Right renal pelvis (tissue), 4 donors: ENCODE results near the gene RAE1. TPM values are rescaled to one million over a fixed set of nuclear protein-coding genes. Genes with fewer than 3 reads are reported as not detected.

Experiments used
- DNase-seq, 4 donors: peaks; one replicate each; pipeline ENCODE4 v3.0.0-alpha.2; 2013; ENCODE audit warnings: low read depth in 4 of 4, low spot score in 3 of 4, missing footprints in 1 of 4
- polyA plus RNA-seq, 4 donors: library from polyadenylated mRNA; unstranded; fragments of 120-200 nt; gene quantifications; one replicate each; pipeline ENCODE4 v1.2.1, GENCODE V29; 2013; ENCODE audit not compliant: insufficient read length in 4 of 4

Gene RAE1
- polyA plus RNA-seq, 4 donors, result 57.4 to 64.1 (median 59.5) TPM

DNA sequence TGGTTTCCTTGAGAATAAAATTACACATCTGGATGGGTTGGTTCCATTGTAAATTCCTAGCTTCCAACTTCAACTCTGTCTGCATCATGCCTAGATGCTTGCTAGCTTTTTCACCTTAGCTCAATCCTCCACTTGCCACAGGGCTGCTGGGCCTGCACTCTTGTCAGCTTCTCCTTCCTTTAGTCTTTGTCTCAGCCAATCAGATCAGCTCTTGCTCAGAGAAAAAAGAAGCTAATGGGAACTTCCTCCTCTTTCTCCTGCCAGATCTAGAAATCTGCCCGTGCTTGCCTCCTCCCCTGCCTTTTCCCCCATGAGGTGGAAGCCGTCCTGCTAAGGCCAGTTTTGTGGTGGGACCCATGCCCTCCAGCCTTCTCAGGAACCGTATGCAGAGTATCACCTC, 18.5 kb downstream of the RAE1 start:
- no peak for DNase-seq

DNA sequence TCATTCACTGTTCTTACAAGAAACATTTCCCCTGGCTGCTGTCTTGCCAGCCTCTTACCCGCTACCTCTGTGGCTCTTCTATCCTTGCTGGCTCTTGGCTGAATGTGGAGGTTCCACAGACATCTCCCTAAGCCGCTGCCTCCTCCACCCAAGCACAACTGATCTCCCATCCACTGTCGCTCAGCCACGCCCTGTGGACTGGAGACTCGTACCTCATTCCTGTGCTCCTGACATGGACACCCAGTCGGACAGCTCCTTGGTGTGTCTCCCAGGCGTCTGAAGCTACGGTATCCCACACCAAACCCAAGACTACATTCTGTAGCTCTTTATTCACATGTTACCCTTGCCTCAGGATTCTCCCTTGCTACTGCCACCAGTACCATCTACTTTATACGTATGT, 19.3 kb downstream of the RAE1 start:
- no peak for DNase-seq

DNA sequence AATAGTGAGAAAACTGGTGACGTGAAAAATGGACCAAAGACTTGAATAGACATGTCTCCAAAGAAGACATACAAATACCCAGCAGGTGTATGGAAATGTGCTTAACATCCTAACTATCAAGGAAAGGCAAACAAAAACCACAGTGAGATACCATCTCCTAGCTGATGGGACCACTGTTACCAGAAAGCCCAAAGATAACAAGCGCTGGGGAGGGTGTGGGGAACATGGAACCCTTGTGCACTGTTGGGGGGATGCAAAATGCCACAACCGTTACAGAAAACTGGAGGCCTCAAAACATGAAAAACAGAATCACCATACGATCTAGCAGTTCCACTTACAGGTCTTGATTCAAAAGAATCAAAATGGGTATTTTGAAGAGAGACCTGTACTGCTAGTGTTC, 20.3 kb downstream of the RAE1 start:
- DNase-seq, result no peak

DNA sequence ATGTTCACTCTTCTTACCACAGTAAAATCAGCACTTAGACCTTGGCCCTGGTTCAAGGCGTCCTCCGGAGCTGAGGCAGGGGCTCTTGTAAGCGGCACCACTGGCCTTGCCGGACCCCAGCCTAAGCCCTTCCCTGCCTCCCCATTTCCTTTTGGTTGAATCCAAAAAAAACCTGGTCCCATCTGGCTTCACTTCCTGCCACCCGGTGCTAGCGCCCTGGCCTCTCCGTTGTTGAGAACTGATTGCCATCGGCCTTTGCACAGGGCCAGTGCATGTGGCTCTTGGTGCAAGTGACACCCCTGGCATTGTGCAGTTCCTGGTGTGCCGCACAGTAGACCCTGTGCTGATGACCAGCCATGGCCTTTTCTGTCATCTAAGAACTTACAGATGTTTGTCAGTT, 21.1 kb downstream of the RAE1 start:
- DNase-seq, result no peak

DNA sequence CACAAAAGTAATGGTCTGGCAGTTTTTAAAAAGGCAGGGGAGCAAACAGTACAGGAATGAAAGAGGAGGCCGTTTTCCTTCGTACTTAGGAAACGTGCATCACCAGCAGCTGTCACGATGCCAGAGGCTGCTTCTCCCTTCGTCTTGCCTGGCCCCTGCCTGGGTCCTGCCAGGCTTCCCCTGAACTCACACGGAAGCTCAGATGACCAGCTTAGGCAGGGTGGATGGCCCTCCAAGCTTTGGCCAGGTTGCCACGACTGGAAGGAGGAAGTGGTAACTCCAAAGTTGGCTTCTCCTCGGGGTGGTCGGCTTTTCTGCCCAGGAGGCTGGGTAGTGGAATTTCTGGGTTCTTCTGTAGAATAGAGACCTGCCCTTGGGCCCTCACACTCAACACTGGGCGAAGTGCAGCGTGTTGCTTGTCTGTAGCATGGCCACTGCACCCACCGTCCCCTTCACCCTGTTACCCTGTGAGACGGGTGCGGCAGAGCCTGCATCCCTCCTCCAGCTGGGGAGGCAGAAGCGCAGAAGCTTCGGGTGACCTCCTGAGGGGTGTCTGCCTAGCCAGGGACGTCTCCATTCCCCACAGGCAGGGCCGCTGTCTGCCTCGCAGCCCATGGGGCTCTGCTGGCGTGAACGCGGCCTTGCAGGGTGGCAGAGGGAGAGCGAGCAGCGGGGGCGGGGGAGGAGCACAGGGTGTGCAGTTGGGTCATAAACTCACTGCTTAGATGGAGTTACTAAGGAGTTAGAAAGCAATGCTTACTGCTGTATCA, 21.7 kb downstream of the RAE1 start:
- DNase-seq, result no peak

- no peak for DNase-seq
Observed at GRCh38 chr20:57374343-57374930, 23.4 kb downstream of the RAE1 start.

DNA sequence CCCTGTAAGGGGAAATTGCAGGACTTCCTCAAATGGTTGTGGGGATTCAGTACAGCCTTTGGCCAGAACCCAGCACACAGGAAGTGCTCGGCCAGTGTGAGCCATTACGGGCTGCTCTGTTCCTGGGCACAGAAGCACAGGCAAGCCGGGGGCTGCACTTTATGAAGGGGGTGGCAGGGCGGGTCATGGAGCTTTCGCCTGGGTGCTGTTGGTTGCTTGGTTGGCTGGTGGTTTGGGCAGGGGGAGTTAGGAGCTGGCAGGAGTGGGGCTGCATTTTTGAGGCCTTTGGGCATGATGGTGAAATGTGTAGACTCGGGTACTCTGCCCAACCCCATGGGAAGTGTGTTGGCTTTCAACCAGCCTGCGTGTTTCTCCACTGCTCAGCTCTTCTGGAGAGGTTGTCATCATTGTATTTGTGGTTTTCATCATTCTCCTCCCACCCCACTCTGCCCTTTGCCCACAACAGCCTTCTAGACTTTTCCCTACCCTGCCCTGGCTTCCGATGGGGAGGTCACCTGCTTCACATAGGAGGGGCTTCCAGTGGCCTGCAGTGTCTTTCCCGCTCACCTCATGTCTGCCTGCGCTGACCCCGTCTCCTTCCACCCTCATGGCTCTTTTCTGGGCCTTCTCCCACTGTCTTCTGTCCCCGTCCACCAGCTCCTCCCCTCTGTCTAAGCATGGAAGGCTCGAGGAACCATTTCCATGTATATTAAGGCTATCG, 24.0 kb downstream of the RAE1 start:
- DNase-seq, result no peak

- no peak for DNase-seq
Observed at GRCh38 chr20:57375652-57376230, 24.7 kb downstream of the RAE1 start.

GRCh38 chr20:57377350-57377749, 26.3 kb downstream of the RAE1 start:
- no peak for DNase-seq

- no peak for DNase-seq
Observed at GRCh38 chr20:57378107-57378506, 27.1 kb downstream of the RAE1 start.

- no peak for DNase-seq
Observed at GRCh38 chr20:57378646-57379262, 27.7 kb downstream of the RAE1 start.

GRCh38 chr20:57379263-57379647, 28.2 kb downstream of the RAE1 start:
- DNase-seq, result no peak

GRCh38 chr20:57380081-57380750, 29.2 kb downstream of the RAE1 start:
- no peak for DNase-seq

DNA sequence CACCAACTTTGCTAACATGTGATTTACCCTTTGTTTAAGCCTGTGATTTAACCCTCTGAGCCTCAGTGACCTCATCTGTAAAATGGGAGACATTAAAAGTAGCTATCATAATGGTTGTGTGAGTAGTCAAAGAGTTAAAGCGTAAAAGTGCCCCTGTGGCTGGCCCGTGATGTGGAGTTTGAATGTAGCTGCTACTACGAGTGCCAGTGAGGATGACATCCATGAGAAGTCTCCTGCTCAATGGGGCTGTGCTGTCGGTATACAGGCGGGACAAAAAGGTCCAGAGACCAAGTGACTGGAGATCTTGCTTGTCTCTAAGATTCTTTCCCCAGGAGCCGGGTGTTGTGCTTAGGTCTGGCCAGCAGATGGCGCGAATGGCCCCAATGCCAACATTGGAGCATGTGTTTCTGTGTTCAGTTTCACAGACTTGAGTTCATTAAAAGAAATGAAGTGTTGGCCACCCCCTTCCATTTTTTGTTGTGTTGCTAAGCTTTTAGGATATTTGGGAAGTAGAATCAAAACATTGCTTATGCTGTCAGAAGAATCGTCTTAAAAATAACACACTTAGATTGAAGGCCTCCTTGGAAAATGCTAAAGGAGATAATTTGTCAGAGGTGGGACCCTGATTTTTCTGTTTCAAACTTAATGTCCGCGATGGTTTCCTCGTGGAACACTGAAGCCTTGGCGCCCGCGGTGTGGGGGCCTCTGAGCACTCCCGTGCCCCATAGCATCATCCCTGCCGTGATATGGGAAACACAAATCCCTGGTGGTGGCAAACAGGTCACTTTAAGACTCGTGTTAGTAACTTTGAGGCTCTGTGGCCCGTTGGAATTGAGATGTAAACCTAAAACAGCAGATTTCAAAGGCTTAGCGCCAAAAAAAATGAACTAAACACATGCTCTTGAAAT, 30.8 kb downstream of the RAE1 start:
- peak in 3 of 4 donors; percentile 55 to 71 (median 66) for DNase-seq

GRCh38 chr20:57382516-57382915, 31.5 kb downstream of the RAE1 start:
- DNase-seq, result no peak

DNA sequence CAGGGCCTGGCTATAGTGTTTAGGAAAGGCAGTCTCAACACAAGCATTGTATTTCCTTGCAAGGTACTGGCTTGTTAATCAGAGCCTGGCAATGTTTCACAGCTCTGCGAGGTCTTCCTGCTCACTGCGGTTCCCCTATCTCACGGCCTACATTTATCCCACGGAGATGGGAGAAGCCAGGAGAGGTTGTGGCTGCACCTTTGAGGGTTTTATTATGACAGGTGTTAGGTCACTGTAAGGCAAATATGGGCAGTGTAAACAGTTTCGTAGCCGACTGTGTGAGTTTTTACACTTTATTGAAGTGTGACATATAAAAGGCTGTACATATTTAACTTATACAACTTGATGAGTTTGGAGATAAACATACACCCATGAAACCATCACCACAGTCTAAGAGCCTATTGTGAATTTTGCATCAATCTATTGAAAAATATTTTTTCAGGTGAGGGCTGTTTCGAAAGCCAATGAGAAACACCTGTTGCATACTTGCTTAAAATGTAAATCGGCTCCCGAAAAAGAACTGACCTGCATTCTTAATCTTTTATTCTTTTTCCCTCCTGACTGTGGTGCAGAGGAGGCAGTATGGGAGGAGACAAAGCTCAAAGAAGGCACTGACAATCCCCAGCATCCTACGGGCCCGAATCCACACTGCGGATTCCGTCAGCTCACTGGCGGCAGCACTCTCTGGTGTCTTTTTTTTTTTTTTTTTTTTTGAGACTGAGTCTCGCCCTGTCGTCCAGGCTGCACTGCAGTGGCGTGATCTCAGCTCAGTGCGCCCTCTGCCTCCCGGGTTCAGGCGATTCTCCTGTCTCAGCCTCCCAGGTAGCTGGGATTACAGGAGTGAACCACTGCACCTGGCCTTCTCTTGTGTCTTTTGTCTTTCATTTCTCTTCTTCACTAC, 32.6 kb downstream of the RAE1 start:
- DNase-seq, result no peak

GRCh38 chr20:57384486-57384885, 33.4 kb downstream of the RAE1 start:
- DNase-seq, result no peak

- no peak for DNase-seq
Observed at GRCh38 chr20:57384953-57385761, 34.1 kb downstream of the RAE1 start.
